Right lobe of liver (tissue), 4 donors: ENCODE results near the gene LHB.
A peak's percentile ranks its signal among the peaks of the same experiment; 100 is the strongest.

Source experiments
- CTCF ChIP-seq, 4 donors: fragments of 200-600 bp in 3 of 4; fragments of 450-650 bp in 1 of 4; IDR thresholded peaks; one replicate each; pipeline versions ENCODE4 v1.5.1 to v1.8.0; 2016 to 2022; ENCODE audit warnings: antibody characterized with exemption in 4 of 4, mild to moderate bottlenecking in 2 of 4
- POLR2A ChIP-seq: fragments of 450-650 bp; IDR thresholded peaks from one replicate; pipeline ENCODE4 v1.6.1; 2017; ENCODE audit warnings: antibody characterized with exemption, mild to moderate bottlenecking
- donor health status: DM: no; HTN: no; CAD: no.
- donor health status: DM: no; HTN: no; CAD: no.
- donor health status: DM: no; HTN: yes; CAD: no.

- TF ChIP-seq CTCF (IDR thresholded peaks at IDR 0.05) = peak; percentile 9 to 44 (median 28)
- no peak for TF ChIP-seq POLR2A
Observed at GRCh38 chr19:49056101-49056901, 39.4 kb upstream of the LHB start.
